T-cell (primary cell): ENCODE measurements around the gene AIRE. TPM values are rescaled to one million over a fixed set of nuclear protein-coding genes. Genes with fewer than 3 reads are reported as not detected.
A peak's percentile ranks its signal among the peaks of the same experiment; 100 is the strongest.
"Not testable (repeated sequence)": the region's sequence is repeated elsewhere in the genome, so short reads cannot be mapped to it uniquely, and the experiment has no call there.

Source experiments
- ATAC-seq, 4 experiments: fragments of 200-7000 bp in 3 of 4; fragments of 150-1000 bp in 1 of 4; cut with Tn5 transposase; replicated peaks in 1 of 4; 1 replicate in 3 of 4; 2 replicates in 1 of 4; pipeline ENCODE4 v1.10.0; 2021; ENCODE audit warnings: moderate library complexity in 3 of 4, mild to moderate bottlenecking in 2 of 4, moderate number of reproducible peaks in 1 of 4
- CTCF ChIA-PET, 2 donors: fragments of 300-600 bp; sonication (Branson Sonifier 250); formaldehyde crosslinking; loops; one replicate each; lab custom pipeline; 2022; ENCODE audit warnings: antibody characterized with exemption in 2 of 2; lab: Charles Lee
- POLR2A ChIA-PET, 2 donors: fragments of 300-600 bp; sonication (Branson Sonifier 250); formaldehyde crosslinking; loops; one replicate each; lab custom pipeline; 2022; ENCODE audit warnings: antibody characterized with exemption in 2 of 2; lab: Charles Lee
- DNase-seq, 35 experiments: peaks; one replicate each; pipeline versions ENCODE4 v3.0.0 to v3.0.0-alpha.2; 2013 to 2023
- H3K27ac ChIP-seq: one replicate; pipeline ENCODE4 v1.5.1; 2013; ENCODE audit warnings: low read length
- H3K27me3 ChIP-seq, 2 experiments: replicated peaks in 1 of 2; 1 replicate in 1 of 2; 2 replicates in 1 of 2; pipeline versions ENCODE4 v1.6.1 to v1.7.0; 2013; ENCODE audit warnings: low read length in 1 of 2, mixed read lengths in 1 of 2; ENCODE audit not compliant: control insufficient read depth in 2 of 2, insufficient read depth in 2 of 2; ENCODE audit errors: extremely low read depth in 1 of 2
- H3K36me3 ChIP-seq, 2 donors: 1 replicate in 1 of 2; 2 replicates in 1 of 2; pipeline versions ENCODE4 v1.6.1 to v1.7.0; 2013; ENCODE audit warnings: low read length in 1 of 2; ENCODE audit not compliant: control insufficient read depth in 2 of 2, insufficient read depth in 1 of 2; ENCODE audit errors: extremely low read depth in 1 of 2
- H3K4me1 ChIP-seq, 2 experiments: 1 replicate in 1 of 2; 2 replicates in 1 of 2; pipeline versions ENCODE4 v1.6.1 to v1.7.0; 2013; ENCODE audit warnings: low read length in 2 of 2, mixed read lengths in 1 of 2; ENCODE audit not compliant: insufficient read depth in 2 of 2, control insufficient read depth in 1 of 2; ENCODE audit errors: extremely low read depth in 1 of 2
- H3K4me3 ChIP-seq, 2 donors: 1 replicate in 1 of 2; 2 replicates in 1 of 2; pipeline versions ENCODE4 v1.5.1 to v1.7.0; 2013; ENCODE audit warnings: mild to moderate bottlenecking in 2 of 2, low read length in 1 of 2, moderate library complexity in 1 of 2; ENCODE audit not compliant: control insufficient read depth in 1 of 2; ENCODE audit errors: extremely low read depth in 1 of 2
- H3K9me3 ChIP-seq: 2 replicates; pipeline ENCODE4 v1.7.0; 2013
- H3K27ac Mint-ChIP-seq, 2 donors: one replicate each; pipeline ENCODE4 v1.8.0; 2020 to 2021; ENCODE audit warnings: mild to moderate bottlenecking in 2 of 2, mixed read lengths in 2 of 2
- H3K27me3 Mint-ChIP-seq, 2 donors: one replicate each; pipeline ENCODE4 v1.8.0; 2021 to 2022; ENCODE audit warnings: mixed read lengths in 2 of 2
- H3K36me3 Mint-ChIP-seq: one replicate; pipeline ENCODE4 v1.8.0; 2021; ENCODE audit warnings: mixed read lengths
- H3K4me1 Mint-ChIP-seq, 3 donors: one replicate each; pipeline ENCODE4 v1.8.0; 2020 to 2022; ENCODE audit warnings: mixed read lengths in 3 of 3, mild to moderate bottlenecking in 1 of 3
- H3K4me3 Mint-ChIP-seq, 3 donors: one replicate each; pipeline ENCODE4 v1.8.0; 2020 to 2022; ENCODE audit warnings: mild to moderate bottlenecking in 3 of 3, mixed read lengths in 3 of 3, moderate library complexity in 3 of 3
- H3K9me3 Mint-ChIP-seq, 3 donors: one replicate each; pipeline ENCODE4 v1.8.0; 2020 to 2022; ENCODE audit warnings: mixed read lengths in 3 of 3
- WGBS: methylation state at CpG from one replicate; pipeline ENCODE4 v1.1.5; 2013; ENCODE audit warnings: missing lambda C conversion rate; ENCODE audit not compliant: insufficient coverage; 5-methylcytosine and 5-hydroxymethylcytosine counted together
- total RNA-seq, 35 experiments: library from RNA in 6 of 35; stranded (reverse) in 6 of 35; fragments of 120-200 nt in 1 of 35; gene quantifications; one replicate each; pipeline versions ENCODE4 v1.2.1 to v1.2.4 and lab custom pipeline; 2013 to 2026

Gene AIRE
- total RNA-seq, 5 donors from 2014 or later (not counting 1 experiment from before 2014, with no cell fraction given): 0.10 to 1.2 (median 0.47) TPM; not detected in 1

DNA sequence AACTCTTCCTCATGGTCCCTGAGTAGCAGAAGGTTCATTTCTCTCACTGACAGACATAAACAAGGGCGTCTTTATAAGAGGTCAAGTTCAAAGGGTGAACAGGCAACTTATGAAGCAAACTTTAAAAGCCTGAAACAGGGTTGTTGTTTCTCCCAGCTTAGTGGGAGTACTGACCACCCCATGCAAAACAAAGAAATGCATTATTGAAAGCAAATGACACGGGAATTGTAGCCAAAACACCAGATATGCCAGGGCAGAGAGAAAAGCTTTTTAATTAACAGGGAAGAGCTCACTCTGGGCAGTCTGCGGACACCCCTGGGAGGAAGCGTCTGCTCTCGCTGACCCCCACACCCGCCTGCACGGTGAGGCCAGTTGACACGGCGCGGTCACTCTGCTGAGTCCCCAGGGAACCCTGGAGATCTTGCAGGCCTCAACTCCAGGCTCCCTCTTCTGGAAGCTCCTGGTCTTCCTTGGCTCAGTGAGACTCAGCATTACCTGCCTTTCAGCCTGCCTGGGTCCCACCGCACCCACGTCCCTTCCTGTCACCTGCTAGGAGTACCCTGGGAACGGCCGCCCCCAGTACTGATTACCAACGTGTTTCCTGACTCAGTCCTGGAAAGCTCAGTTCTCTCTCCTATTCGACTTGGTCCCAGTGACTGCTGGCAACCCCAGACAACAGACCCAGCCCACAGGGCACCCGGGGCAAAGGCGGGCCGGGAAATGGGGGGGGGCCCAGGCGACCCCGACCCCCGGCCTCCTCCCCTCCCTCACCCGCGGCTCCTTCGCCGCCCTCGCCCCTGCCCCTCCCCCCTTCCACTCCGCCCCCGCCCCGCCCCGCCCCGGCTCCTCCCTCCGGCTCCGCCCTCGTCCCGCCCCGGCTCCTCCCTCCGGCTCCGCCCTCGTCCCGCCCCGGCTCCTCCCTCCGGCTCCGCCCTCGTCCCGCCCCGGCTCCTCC is 52.5 kb downstream of the AIRE start:
- H3K27ac Mint-ChIP-seq: peak overlapping the region; percentile 83 to 89
- H3K27me3 Mint-ChIP-seq: no peaks in the 10 kb centered on the region
- Histone ChIP-seq H3K36me3 (peaks cover 0 to 15% of the 10 kb centered on the region in 2 donors), H3K4me3 (peak overlapping the region; percentile 6 to 7), H3K9me3 (no peaks in the 10 kb centered on the region), H3K27me3 (no peaks in the 10 kb centered on the region), H3K4me1 (peaks cover 7 to 22% of the 10 kb centered on the region in 2 experiments), H3K27ac (peak overlapping the region; percentile 56)
- peaks cover 22 to 26% (median 25%) of the 10 kb centered on the region in 3 donors for H3K4me1 Mint-ChIP-seq
- H3K9me3 Mint-ChIP-seq: no peaks in the 10 kb centered on the region
- peaks cover 5% of the 10 kb centered on the region for H3K36me3 Mint-ChIP-seq
- 48% methylated on average over 14 of the region's 47 CpGs for WGBS
- ATAC-seq: peak in 2 of 4 experiments; percentile 4 to 17
- ChIA-PET CTCF (interaction anchor here in 1 of 2 donors (0.9 kb wide), 1 partner anchor 40 kb away, joined by 3 read pairs; no protein-coding TSS in a partner anchor), POLR2A (interaction anchor here in 1 of 2 donors (0.6 kb wide), 1 partner anchor 535 kb away, joined by 3 read pairs; the partner anchor contains the start of gene PTTG1IP)
- H3K4me3 Mint-ChIP-seq: peak overlapping the region; percentile 45 to 72 (median 65)
- DNase-seq: peak in 13 of 35 experiments; percentile 2 to 60 (median 33)

DNA sequence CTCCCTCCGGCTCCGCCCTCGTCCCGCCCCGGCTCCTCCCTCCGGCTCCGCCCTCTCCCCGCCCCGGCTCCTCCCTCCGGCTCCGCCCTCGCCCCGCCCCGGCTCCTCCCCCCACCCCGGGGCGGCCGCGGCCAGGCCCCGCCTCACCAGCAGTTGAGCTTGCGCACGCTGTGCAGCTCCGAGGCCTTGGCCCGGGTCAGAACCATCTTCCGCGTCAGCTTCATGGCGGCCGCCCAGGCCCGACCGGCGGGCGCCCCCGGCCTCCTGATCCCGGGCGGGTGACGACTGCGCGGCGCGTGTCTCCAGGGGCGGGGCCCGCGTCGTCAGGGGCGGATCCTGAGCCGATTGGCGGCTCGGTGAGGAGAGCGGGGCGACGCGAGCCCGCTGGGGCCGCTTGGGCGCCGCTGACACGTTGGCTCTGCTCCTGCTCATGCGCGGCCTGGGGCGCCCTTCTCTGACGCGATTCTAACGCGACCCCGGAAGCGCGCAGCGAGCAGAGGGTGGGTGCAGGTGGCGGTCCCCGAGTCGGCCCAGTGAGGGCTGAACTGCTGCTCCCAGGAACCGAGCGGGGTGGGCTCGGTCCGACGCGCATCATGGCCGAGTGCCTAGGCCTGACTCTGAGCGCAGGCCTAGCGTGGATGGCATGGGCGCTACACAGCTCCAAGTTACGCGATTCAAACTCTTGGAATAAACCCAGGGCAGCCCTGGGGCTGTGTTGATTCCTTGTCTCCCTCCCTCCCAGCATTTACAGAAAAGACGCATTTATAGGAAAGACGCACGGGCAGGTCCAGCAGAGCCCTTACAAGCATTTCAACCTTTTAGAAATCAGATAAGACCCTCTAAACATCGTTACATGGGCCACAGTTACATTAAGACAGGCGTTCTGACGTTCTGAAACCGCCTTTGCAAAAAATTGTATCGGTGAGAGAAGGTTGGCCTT is 53.6 kb downstream of the AIRE start, which contains the start of gene CFAP410:
TSS of gene CFAP410 (minus strand) at position 420 of the 940 bp plus-strand sequence. CDS start at position 224, 196 bp downstream.
- H3K9me3 ChIP-seq: no peaks in the 10 kb centered on the region
- H3K27me3 ChIP-seq: peaks cover 0 to under 1% of the 10 kb centered on the region in 2 experiments
- no peaks in the 10 kb centered on the region for H3K27me3 Mint-ChIP-seq
- ChIA-PET CTCF (interaction anchor here in 1 of 2 donors (0.6 kb wide), 5 partner anchors 89 to 813 kb away, joined by 3 to 5 read pairs (median 4); no protein-coding TSS in a partner anchor), POLR2A (interaction anchor here in 1 of 2 donors (0.6 kb wide), 2 partner anchors 52 to 534 kb away, joined by 3 read pairs; partner anchors contain the start of gene PTTG1IP)
- H3K36me3 ChIP-seq: peaks cover 0 to 12% of the 10 kb centered on the region in 2 donors
- H3K36me3 Mint-ChIP-seq: peaks cover 5% of the 10 kb centered on the region
- peak within 1 kb of the TSS; percentile 82 to 95 (median 89) for H3K4me3 Mint-ChIP-seq
- ATAC-seq (peak; percentile 87 to 88 (median 88)), DNase-seq (peak; percentile 88 to 97 (median 93))
- peak within 1 kb of the TSS; percentile 73 to 81 for H3K4me3 ChIP-seq
- H3K4me1 ChIP-seq: peaks cover 7 to 19% of the 10 kb centered on the region in 2 experiments
- H3K4me1 Mint-ChIP-seq: peaks cover 22 to 26% (median 25%) of the 10 kb centered on the region in 3 donors
- under 1% methylated on average over 63 of the region's 90 CpGs for WGBS
- no peaks in the 10 kb centered on the region for H3K9me3 Mint-ChIP-seq
- H3K27ac ChIP-seq: peak within 1 kb of the TSS; percentile 93
- peak within 1 kb of the TSS; percentile 93 to 96 for H3K27ac Mint-ChIP-seq

DNA sequence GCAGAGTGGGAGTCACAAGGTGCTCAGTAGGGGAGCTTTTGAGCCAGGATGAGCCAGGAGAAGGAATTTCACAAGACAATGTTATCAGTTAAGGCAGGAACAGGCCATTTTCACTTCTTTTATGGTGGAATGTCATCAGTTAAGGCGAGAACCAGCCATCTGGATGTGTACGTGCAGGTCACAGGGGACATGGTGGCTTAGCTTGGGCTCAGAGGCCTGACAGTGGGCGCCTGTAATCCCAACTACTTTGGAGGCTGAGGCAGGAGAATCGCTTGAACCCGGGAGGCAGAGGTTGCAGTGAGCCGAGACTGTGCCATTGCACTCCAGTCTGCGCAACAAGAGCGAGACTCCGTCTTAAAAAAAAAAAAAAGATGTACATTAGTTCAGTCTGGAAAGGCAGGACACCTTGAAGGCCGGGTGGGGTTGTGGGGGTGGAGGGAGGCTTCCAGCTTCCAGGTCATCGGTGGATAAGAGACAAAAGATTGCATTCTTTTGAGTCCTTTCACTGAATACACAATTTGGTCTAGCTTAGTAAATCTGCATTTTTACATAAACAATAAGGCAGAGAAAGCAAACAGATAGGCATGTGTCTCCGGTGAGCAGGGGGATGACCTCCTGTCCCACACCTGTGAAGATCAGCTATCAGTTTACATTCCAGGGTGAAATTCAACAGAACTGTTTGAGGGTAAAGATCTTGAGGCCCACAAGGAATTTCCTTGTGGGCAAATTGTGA is 56.2 kb downstream of the AIRE start:
- H3K4me1 ChIP-seq: peaks cover 7 to 16% of the 10 kb centered on the region in 2 experiments
- H3K27me3 Mint-ChIP-seq, H3K36me3 Mint-ChIP-seq, CTCF ChIA-PET, H3K4me3 Mint-ChIP-seq, H3K27ac ChIP-seq, ATAC-seq, POLR2A ChIA-PET, H3K27me3 ChIP-seq, H3K9me3 ChIP-seq, H3K36me3 ChIP-seq, H3K4me3 ChIP-seq, H3K27ac Mint-ChIP-seq, H3K9me3 Mint-ChIP-seq, DNase-seq: not testable (repeated sequence)
- peaks cover 18 to 26% (median 25%) of the 10 kb centered on the region in 3 donors for H3K4me1 Mint-ChIP-seq
- whole genome bisulfite sequencing: 94% methylated on average over 9 of the region's 12 CpGs

DNA sequence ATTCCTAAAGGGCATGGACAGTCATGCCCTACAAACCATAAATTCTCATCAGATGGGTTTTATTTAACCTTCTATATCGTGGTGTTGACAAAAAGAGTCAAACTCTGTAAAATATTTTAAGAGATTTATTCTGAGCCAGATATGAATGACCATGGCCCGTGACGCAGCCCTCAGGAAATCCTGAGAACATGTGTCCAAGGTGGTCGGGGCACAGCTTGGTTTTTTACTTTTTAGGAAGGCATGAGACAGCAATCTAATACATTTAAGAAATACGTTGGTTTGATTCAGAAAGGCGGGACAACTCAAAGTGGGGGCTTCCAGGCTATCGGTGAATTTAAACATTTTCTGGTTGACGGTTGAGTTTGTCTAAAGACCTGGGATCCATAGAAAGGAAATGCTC is 57.3 kb downstream of the AIRE start:
- H3K27me3 Mint-ChIP-seq, CTCF ChIA-PET, H3K9me3 ChIP-seq, H3K9me3 Mint-ChIP-seq, H3K36me3 ChIP-seq, H3K4me3 Mint-ChIP-seq, ATAC-seq, H3K4me3 ChIP-seq, H3K27ac ChIP-seq, H3K27ac Mint-ChIP-seq, H3K36me3 Mint-ChIP-seq, DNase-seq: not testable (repeated sequence)
- Histone ChIP-seq H3K27me3 (peaks cover 0 to 10% of the 10 kb centered on the region in 2 experiments), H3K4me1 (peaks cover 7 to 18% of the 10 kb centered on the region in 2 experiments)
- H3K4me1 Mint-ChIP-seq: peaks cover 17 to 20% (median 18%) of the 10 kb centered on the region in 3 donors
- WGBS: 88% methylated on average over 6 of the region's 8 CpGs
- POLR2A ChIA-PET: interaction anchor here in 1 of 2 donors (0.6 kb wide), 1 partner anchor 593 kb away, joined by 3 read pairs; no protein-coding TSS in a partner anchor

GRCh38 chr21:44344541-44345183 is 59.0 kb downstream of the AIRE start:
- no peak for DNase-seq
- no peak for ATAC-seq
- CTCF ChIA-PET: no interaction called here
- Mint-ChIP-seq H3K4me1 (peaks cover 13 to 16% (median 13%) of the 10 kb centered on the region in 3 donors), H3K36me3 (no peaks in the 10 kb centered on the region), H3K27ac (no peak overlapping the region), H3K4me3 (no peak overlapping the region), H3K9me3 (no peaks in the 10 kb centered on the region), H3K27me3 (peaks cover 0 to 13% of the 10 kb centered on the region in 2 donors)
- Histone ChIP-seq H3K27me3 (peaks cover 0 to 27% of the 10 kb centered on the region in 2 experiments), H3K4me3 (no peak overlapping the region), H3K36me3 (no peaks in the 10 kb centered on the region), H3K9me3 (no peaks in the 10 kb centered on the region), H3K4me1 (peaks cover 6 to 12% of the 10 kb centered on the region in 2 experiments), H3K27ac (no peak overlapping the region)
- WGBS: 69% methylated on average over 17 of the region's 17 CpGs
- POLR2A ChIA-PET: no interaction called here
